ENCODE results near the gene C4orf36. TPM values are rescaled to one million over a fixed set of nuclear protein-coding genes. Genes with fewer than 3 reads are reported as not detected.

Gene C4orf36
- total RNA-seq, 4 donors from 2014 or later: 0.83 to 2.4 (median 1.4) TPM; not detected in 1

GRCh38 chr4:86872135-86872534, 20.1 kb downstream of the C4orf36 start:
- Histone ChIP-seq H3K9me3 (no peaks in the 10 kb centered on the region), H3K4me3 (no peak overlapping the region), H3K27ac (no peak overlapping the region), H3K27me3 (no peaks in the 10 kb centered on the region), H3K36me3 (no peaks in the 10 kb centered on the region), H3K4me1 (no peaks in the 10 kb centered on the region)
- no peak for DNase-seq (ENCODE audit: low spot score in 2 of 2)
- 77% methylated on average over 4 of the region's 4 CpGs for WGBS
- no peak for TF ChIP-seq POLR2AphosphoS5 (IDR thresholded peaks at IDR 0.05)
- TF ChIP-seq EP300 (IDR thresholded peaks at IDR 0.05): no peak
- no peak for TF ChIP-seq POLR2A (IDR thresholded peaks at IDR 0.05)
- TF ChIP-seq CTCF (IDR thresholded peaks at IDR 0.05): no peak

GRCh38 chr4:86870442-86871069, 21.7 kb downstream of the C4orf36 start:
- Histone ChIP-seq H3K36me3 (no peaks in the 10 kb centered on the region), H3K4me1 (no peaks in the 10 kb centered on the region), H3K4me3 (no peak overlapping the region), H3K27me3 (no peaks in the 10 kb centered on the region), H3K9me3 (no peaks in the 10 kb centered on the region), H3K27ac (no peak overlapping the region)
- 90% methylated on average over 9 of the region's 9 CpGs for WGBS
- TF ChIP-seq POLR2AphosphoS5 (IDR thresholded peaks at IDR 0.05) (no peak), POLR2A (IDR thresholded peaks at IDR 0.05) (no peak), CTCF (IDR thresholded peaks at IDR 0.05) (no peak), EP300 (IDR thresholded peaks at IDR 0.05) (no peak)
- no peak for DNase-seq (ENCODE audit: low spot score in 2 of 2)

- H3K27me3 ChIP-seq: no peaks in the 10 kb centered on the region
- H3K4me1 ChIP-seq: peaks cover 9% of the 10 kb centered on the region
- TF ChIP-seq EP300 (IDR thresholded peaks at IDR 0.05) (no peak), POLR2AphosphoS5 (IDR thresholded peaks at IDR 0.05) (no peak), POLR2A (IDR thresholded peaks at IDR 0.05) (no peak), CTCF (IDR thresholded peaks at IDR 0.05) (no peak)
- H3K4me3 ChIP-seq: no peak overlapping the region
- no peak for DNase-seq (ENCODE audit: low spot score in 2 of 2)
- no peaks in the 10 kb centered on the region for H3K9me3 ChIP-seq
- no peaks in the 10 kb centered on the region for H3K36me3 ChIP-seq
- H3K27ac ChIP-seq: no peak overlapping the region
- WGBS: 86% methylated on average over 8 of the region's 8 CpGs
Measured at GRCh38 chr4:86857341-86858052, 34.7 kb downstream of the C4orf36 start.

GRCh38 chr4:86856896-86857295, 35.3 kb downstream of the C4orf36 start:
- no peaks in the 10 kb centered on the region for H3K36me3 ChIP-seq
- TF ChIP-seq POLR2AphosphoS5 (IDR thresholded peaks at IDR 0.05) (no peak), EP300 (IDR thresholded peaks at IDR 0.05) (no peak), CTCF (IDR thresholded peaks at IDR 0.05) (no peak), POLR2A (IDR thresholded peaks at IDR 0.05) (no peak)
- H3K9me3 ChIP-seq: no peaks in the 10 kb centered on the region
- H3K27me3 ChIP-seq: no peaks in the 10 kb centered on the region
- DNase-seq (ENCODE audit: low spot score in 2 of 2): no peak
- H3K4me1 ChIP-seq: peaks cover 9% of the 10 kb centered on the region
- H3K27ac ChIP-seq: no peak overlapping the region
- 38% methylated on average over 1 of the region's 1 CpG for WGBS
- H3K4me3 ChIP-seq: no peak overlapping the region

GRCh38 chr4:86855572-86855971, 36.6 kb downstream of the C4orf36 start:
- Histone ChIP-seq H3K4me1 (peaks cover 9% of the 10 kb centered on the region), H3K4me3 (no peak overlapping the region), H3K9me3 (no peaks in the 10 kb centered on the region), H3K27ac (peak overlapping the region; percentile 2), H3K36me3 (no peaks in the 10 kb centered on the region), H3K27me3 (no peaks in the 10 kb centered on the region)
- 49% methylated on average over 2 of the region's 2 CpGs for WGBS
- no peak for DNase-seq (ENCODE audit: low spot score in 2 of 2)
- TF ChIP-seq POLR2AphosphoS5 (IDR thresholded peaks at IDR 0.05) (peak in 1 of 3 donors; percentile 6), POLR2A (IDR thresholded peaks at IDR 0.05) (no peak), CTCF (IDR thresholded peaks at IDR 0.05) (no peak)
